GM21423 (cell line): ENCODE results near the gene IL11.
"Not testable (repeated sequence)": the region's sequence is repeated elsewhere in the genome, so short reads cannot be mapped to it uniquely, and the experiment has no call there.

Source experiments
- ATAC-seq: cut with Tn5 transposase; IDR thresholded peaks from one replicate; pipeline ENCODE4 v1.9.1; 2021; ENCODE audit warnings: mild to moderate bottlenecking, moderate library complexity; ENCODE audit not compliant: unreplicated experiment

IL11 gene

DNA sequence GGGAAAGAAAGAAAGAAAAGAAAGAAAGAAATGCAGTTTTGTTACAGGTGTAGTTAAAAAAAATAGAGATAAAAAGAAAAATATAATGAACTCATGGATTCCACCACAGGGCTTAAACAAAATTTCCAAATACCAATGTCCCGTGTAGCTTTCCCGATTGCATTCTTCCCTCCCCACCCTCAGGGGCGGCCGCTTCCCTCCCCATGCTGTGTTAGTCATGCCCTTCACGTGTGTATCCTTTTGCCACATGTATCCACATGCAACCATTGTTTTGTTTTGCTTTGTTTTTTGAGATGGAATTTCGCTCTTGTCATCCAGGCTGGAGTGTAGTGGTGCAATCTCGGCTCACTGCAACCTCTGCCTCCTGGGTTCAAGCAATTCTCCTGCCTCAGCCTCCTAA lies 34.2 kb downstream of the IL11 start:
- no peak for ATAC-seq

DNA sequence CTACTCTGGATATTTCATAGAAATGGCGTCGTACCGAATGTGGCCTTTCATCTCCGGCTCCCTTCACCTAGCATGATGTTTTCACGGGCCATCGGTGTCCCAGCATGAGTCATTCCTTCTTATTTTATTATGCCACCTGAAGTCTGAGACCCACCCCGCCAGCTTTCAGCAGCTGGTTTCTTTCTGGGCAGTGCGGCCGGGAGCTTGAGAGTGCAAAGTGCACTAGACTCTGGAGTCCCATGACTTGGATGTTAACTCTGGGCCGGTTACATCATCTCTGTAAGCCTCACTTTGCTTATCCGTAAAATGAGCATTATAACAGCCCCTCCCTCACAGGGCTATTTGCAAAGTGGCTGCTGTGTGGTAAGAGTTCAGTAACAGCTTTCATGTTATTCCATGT lies 36.4 kb downstream of the IL11 start:
- no peak for ATAC-seq

DNA sequence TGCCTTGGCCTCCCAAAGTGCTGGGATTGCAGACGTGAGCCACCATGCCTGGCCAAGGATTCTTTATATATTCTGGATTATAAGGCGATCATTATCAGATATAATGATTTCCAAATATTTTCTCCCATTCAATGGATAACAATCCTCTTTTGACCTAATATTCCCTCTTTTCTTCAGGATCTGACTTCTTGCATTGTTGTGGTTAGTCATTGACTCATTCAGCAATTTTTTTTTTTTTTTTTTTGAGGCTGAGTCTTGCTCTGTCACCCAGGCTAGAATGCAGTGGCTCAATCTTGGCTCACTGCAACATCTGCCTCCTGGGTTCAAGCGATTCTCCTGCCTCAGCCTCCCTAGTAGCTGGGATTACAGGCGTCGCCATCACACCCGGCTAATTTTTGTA lies 40.5 kb downstream of the IL11 start:
- not testable (repeated sequence) for ATAC-seq

DNA sequence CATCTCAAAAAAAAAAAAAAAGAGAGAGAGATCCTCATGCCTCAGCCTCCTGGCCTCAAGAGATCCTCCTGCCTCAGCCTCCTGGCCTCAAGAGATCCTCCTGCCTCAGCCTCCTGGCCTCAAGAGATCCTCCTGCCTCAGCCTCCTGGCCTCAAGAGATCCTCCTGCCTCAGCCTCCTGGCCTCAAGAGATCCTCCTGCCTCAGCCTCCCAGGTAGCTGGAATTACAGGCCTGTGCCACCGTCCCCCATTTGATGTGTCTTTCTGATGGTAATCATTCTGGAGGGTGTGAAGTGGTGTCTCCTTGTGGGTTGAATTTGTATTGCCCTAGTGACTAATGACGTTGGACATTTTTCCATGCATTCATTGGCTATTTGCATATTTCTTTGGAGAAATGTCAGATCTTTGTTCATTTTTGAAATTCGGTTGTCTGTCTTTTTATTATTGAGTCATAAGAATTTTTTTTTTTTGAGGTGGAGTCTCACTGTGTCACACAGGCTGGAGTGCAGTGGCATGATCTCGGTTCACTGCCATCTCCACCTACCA lies 41.4 kb downstream of the IL11 start:
- not testable (repeated sequence) for ATAC-seq

DNA sequence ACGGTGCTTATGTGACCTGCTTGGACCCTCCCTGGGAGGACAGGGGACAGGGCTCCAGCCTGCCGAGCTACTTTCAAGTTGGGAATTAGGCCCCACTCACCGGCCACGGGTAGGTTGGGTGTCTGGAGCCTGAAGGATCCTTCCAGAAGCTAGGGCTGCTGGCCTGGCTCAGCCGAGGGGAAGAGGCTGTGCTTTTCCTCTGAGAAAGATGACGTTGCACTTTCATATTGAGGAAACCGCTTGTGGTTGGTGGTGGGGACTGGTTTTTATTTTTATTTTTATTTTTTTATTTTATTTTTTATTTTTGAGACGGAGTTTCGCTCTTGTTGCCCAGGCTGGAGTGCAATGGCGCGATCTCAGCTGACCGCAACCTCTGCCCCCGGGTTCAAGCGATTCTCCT lies 45.1 kb downstream of the IL11 start, which contains the start of gene TMEM150B:
Gene TMEM150B, minus strand, starts transcription at position 170 of the 400 bp plus-strand sequence. CDS start 4,305 bp downstream, outside the sequence.
- no peak for ATAC-seq

DNA sequence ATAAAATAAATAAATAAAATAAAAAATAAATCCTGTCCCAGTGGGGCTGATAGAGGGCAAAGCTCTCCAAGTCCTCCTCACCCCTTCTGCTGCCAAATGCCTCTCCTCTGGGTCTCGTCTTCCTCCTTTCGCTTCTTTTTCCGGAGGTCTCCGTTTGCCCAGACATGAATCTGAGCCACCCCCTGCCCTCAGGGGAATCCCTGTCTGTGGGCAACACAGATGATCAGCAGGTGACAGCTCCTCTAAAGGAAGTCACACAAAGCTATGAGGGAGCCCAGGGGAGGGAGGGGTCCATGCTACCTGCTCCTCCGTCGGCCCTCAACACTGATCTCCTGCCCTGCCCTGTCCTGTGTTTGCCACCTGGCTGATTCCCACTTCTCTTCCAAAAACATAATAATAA lies 45.6 kb downstream of the IL11 start:
- no peak for ATAC-seq

DNA sequence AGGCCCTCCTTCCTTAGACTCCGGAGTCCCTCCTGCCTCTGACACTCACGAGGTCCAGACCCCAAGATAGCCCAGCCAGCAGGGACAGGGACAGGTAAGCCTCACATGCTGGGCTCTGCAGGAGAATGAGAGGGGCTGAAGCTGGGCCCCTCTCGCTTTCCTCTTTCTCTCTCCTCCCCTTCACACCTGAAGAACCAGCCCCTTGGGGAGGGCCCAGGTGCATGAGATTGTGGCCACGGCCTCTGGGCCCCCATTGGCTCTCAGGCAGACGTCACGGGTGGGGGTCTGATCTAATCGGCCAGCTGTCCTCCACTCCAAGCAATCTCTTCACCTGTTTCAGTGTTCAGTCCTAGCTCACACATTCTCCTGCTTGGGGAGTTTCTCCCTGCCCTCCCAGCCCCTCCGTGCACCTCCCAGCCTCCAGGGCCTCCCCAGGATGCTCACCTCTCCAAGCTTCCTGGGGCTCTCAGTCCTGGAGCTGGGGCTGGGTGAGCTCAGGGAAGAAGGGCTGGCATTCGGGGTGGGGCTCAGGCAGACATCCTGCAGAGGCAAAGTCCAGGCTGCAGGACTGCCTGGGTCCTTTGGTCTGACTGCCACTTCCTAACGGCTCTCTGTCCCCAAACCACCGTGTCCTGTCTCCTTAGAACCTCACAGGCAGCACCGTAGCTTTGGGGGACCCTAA lies 47.9 kb downstream of the IL11 start:
- ATAC-seq, result no peak

DNA sequence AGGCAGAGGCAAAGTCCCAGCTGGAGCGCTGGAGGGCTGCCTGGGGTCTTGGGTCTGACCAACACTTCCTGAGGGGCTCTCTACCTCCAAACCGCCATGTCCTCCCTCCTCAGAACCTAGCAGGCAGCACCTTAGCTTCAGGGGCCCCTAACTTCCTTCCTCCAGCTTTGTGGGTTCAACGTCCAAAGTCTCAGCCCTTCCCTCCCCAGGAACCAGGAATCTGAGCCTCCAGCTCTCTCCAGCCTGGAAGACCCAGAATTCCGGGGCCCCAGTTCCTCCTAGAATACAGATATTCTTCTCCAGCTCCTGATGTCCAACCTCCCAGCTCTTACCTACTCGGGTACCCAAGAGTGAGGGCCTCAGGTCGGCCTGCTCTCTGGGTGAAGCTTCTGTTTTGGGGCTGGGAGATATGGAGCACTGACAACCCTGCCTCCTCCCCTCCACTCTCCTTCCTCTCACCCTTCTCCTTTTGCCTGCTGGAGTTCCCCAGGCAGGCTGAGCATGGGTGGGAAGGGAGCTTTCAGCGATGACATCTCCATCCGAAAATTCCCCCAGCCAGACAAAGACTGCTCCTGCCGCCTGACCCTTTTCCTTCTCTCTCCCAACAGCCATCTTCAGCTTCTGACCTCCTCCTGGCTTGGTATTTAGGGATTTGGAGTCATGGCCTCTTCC lies 48.7 kb downstream of the IL11 start:
- ATAC-seq, result no peak

DNA sequence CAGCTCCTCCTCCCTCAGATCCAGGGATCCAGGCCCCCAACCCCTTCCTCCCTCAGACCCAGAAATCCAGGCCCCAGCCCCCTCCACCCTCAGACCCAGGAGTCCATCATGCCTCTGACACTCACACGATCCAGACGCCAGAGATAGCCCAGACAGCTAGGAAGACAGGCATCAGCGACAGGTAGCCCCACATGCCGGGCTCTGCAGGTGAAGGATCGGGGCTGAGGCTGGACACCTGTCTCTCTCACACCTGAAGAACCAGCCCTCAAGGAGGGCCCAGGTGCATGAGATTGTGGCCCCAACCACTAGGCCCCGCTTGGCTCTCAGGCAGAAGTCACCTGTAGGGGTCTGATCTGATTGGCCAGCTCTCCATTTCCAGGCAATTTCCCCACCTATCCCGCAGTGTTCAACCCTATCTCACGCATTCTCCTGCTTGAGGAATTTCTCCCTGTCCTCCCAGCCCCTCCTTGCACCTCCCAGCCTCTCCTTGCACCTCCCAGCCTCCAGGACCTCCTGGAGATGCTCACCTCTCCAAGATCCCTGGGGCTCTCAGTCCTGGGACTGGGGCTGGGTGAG lies 49.3 kb downstream of the IL11 start:
- ATAC-seq, result no peak

DNA sequence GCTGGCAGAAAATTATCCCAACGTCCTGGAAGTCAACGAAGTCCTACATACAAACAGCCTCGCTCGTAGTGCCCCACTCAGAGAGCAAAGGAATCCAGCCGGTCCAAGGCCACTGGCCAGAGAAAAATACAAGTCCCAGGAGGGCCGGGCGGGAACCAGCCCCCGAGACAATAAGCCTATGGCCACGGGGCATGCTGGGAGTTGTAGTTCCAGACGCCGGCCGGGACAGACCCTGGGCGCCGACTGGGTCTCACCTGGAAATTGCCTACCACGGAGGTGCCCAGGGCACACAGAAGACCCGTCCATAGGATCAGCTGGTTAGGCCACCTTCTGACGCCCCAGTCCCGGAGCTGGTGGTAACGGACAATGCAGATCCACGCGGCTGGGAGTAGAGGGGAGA lies 50.5 kb downstream of the IL11 start:
- no peak for ATAC-seq

DNA sequence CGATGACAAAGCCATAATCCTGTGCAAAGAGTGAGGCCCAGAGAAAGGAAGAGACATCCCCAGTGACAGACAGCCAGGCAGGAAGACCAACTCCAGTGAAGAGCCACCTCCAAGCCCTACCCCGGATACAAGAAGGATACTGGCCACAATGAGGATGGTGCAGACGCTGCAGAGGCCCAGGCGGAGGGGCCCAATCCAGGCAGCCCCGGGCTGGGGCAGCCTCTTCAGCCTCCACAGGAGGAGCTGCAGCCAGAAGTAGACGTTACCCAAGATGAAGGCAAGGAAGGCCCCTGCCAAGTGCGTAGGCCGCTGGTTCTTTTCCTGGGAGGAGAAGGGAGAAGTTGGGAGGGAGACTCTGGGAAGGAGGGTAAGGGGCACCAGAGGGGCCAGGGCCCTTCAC lies 53.6 kb downstream of the IL11 start:
- no peak for ATAC-seq

DNA sequence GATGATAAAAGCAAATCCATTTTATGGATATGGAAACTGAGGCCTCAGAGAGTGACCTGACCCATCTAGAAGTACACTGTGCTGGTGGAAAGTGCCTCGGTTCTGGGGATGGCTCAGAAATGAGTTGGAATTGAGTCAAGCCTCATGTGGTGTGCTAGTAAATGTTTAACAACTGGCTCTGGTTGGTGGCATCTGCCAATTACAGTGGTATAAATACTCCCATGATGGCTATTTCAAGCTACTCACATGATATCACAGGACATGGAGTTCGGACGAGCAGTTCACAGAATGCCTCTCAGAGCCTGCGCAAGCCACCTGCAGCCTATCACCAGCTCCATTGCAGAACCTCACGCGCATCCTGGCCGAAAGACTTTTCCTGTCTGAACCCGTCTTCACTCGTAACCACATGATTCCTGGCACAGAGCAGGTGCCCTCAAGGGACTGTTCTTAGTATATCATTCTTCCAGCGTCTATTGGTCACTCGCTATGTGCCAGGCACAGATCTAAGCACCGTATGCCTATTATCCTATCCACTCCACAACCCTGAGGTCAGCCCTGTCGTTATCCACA lies 54.2 kb downstream of the IL11 start:
- ATAC-seq, result no peak

DNA sequence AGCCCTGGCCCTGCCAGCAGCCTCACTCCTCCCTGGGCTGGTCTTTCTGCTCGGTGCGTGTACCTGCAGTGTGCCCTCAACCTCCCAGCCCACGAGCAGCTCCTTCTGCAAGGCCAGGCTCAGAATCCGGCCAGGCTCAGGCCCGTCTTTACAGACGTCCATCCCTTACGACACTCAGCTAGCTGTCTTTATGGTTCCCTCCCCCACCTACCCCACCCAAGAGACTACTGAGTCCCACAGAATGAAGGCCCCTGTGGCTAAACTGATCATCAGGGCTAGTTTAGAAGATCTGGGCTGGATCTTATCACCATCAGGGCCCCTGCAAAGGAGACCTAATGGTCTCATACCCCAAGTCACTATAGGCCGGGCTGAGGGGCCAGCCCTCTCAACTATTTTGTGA lies 55.9 kb downstream of the IL11 start:
- no peak for ATAC-seq
